Naive thymus-derived CD8-positive, alpha-beta T cell (primary cell): ENCODE data around the gene WDR47. TPM values are rescaled to one million over a fixed set of nuclear protein-coding genes. Genes with fewer than 3 reads are reported as not detected.
"Not testable (repeated sequence)": the region's sequence is repeated elsewhere in the genome, so short reads cannot be mapped to it uniquely, and the experiment has no call there.

Source experiments
- ATAC-seq, 2 donors: fragments of 150-1000 bp; cut with Tn5 transposase in 1 of 2; sonication (Bioruptor Pico), chemical (Tn5 transposase) in 1 of 2; 1 replicate in 1 of 2; 2 replicates in 1 of 2; pipeline ENCODE4 v1.10.0; 2021; ENCODE audit warnings: mild to moderate bottlenecking in 2 of 2, moderate library complexity in 2 of 2
- POLR2A ChIA-PET: fragments of 350-600 bp; sonication (Branson Sonifier 250); formaldehyde crosslinking; loops from one replicate; lab custom pipeline; 2021; ENCODE audit warnings: antibody characterized with exemption; lab: Charles Lee
- DNase-seq, 10 donors: peaks; one replicate each; pipeline versions ENCODE4 v3.0.0 to v3.0.0-alpha.2; 2020 to 2022
- H3K27ac Mint-ChIP-seq, 10 donors: one replicate each; pipeline ENCODE4 v1.8.0; 2020 to 2022; ENCODE audit warnings: mild to moderate bottlenecking in 10 of 10, mixed read lengths in 10 of 10, moderate library complexity in 4 of 10, inconsistent platforms in 1 of 10
- H3K27me3 Mint-ChIP-seq, 5 donors: one replicate each; pipeline ENCODE4 v1.8.0; 2021 to 2022; ENCODE audit warnings: mixed read lengths in 5 of 5
- H3K36me3 Mint-ChIP-seq, 3 donors: one replicate each; pipeline ENCODE4 v1.8.0; 2020 to 2022; ENCODE audit warnings: mixed read lengths in 3 of 3, mild to moderate bottlenecking in 2 of 3, inconsistent platforms in 1 of 3
- H3K4me1 Mint-ChIP-seq, 4 donors: one replicate each; pipeline ENCODE4 v1.8.0; 2021 to 2022; ENCODE audit warnings: mixed read lengths in 4 of 4
- H3K4me3 Mint-ChIP-seq, 10 donors: one replicate each; pipeline ENCODE4 v1.8.0; 2020 to 2022; ENCODE audit warnings: mild to moderate bottlenecking in 10 of 10, mixed read lengths in 10 of 10, moderate library complexity in 6 of 10, inconsistent platforms in 1 of 10
- H3K9me3 Mint-ChIP-seq, 9 donors: one replicate each; pipeline ENCODE4 v1.8.0; 2020 to 2022; ENCODE audit warnings: mixed read lengths in 9 of 9, mild to moderate bottlenecking in 3 of 9, inconsistent platforms in 1 of 9, moderate library complexity in 1 of 9
- polyA plus RNA-seq, 3 donors: library from polyadenylated mRNA; unstranded; fragments of 300-500 nt; fragmentation: Illumina TruSeq; gene quantifications; one replicate each; pipeline ENCODE4 v1.2.3, GENCODE V29; 2021
- total RNA-seq, 8 experiments: library from RNA in 2 of 8; stranded (reverse) in 2 of 8; gene quantifications; one replicate each; pipeline ENCODE4 v1.2.3 and lab custom pipeline; 2021 to 2026

The WDR47 gene
- total and polyA plus RNA-seq, 5 experiments from 2014 or later, result 3.0 to 16.6 (median 6.1) TPM

GRCh38 chr1:109047339-109047738, 5.4 kb upstream of the WDR47 start:
- POLR2A ChIA-PET, result no interaction called here
- Mint-ChIP-seq H3K27ac (no peak overlapping the region), H3K27me3 (peaks cover 0 to 16% (median 4%) of the 10 kb centered on the region in 5 donors), H3K9me3 (no peaks in the 10 kb centered on the region), H3K36me3 (no peaks in the 10 kb centered on the region), H3K4me3 (no peak overlapping the region), H3K4me1 (peaks cover 0 to 4% (median 2%) of the 10 kb centered on the region in 4 donors)
- no peak for DNase-seq
- no peak for ATAC-seq

- Mint-ChIP-seq H3K27ac (peak overlapping the region in 1 of 10 donors; percentile 21), H3K4me3 (no peak overlapping the region), H3K36me3 (no peaks in the 10 kb centered on the region), H3K27me3 (peaks cover 0 to 16% (median 4%) of the 10 kb centered on the region in 5 donors), H3K9me3 (no peaks in the 10 kb centered on the region), H3K4me1 (peaks cover 0 to 5% (median 2%) of the 10 kb centered on the region in 4 donors)
- DNase-seq, result no peak
- no peak for ATAC-seq
- POLR2A ChIA-PET, result no interaction called here
These were observed 4.8 kb upstream of the WDR47 start for GRCh38 chr1:109046671-109047070.

- ATAC-seq (no peak), DNase-seq (no peak)
- Mint-ChIP-seq H3K27me3 (peaks cover 0 to 14% (median 4%) of the 10 kb centered on the region in 5 donors), H3K4me3 (no peak overlapping the region), H3K27ac (no peak overlapping the region), H3K9me3 (no peaks in the 10 kb centered on the region), H3K36me3 (no peaks in the 10 kb centered on the region), H3K4me1 (peaks cover 2 to 9% (median 8%) of the 10 kb centered on the region in 4 donors)
- POLR2A ChIA-PET, result no interaction called here
These were observed 3.7 kb upstream of the WDR47 start for GRCh38 chr1:109045595-109045994.

GRCh38 chr1:109040989-109041620, 797 bp downstream of the WDR47 start:
- peaks cover 0 to 3% (median 0%) of the 10 kb centered on the region in 5 donors for H3K27me3 Mint-ChIP-seq
- H3K4me3 Mint-ChIP-seq, result peak overlapping the region; percentile 84 to 98 (median 94)
- peak overlapping the region; percentile 80 to 97 (median 90) for H3K27ac Mint-ChIP-seq
- no peaks in the 10 kb centered on the region for H3K36me3 Mint-ChIP-seq
- peaks cover 6 to 20% (median 14%) of the 10 kb centered on the region in 4 donors for H3K4me1 Mint-ChIP-seq
- peak in 4 of 10 donors; percentile 1 to 66 (median 33) for DNase-seq
- no peaks in the 10 kb centered on the region for H3K9me3 Mint-ChIP-seq
- peak; percentile 21 to 37 for ATAC-seq
- POLR2A ChIA-PET, result interaction anchor here (0.8 to 1.7 kb wide), 7 partner anchors 13 to 143 kb away, joined by 3 to 34 read pairs (median 5); partner anchors contain the start of genes CLCC1 and TAF13

GRCh38 chr1:109040627-109040988, 1.3 kb downstream of the WDR47 start:
- peaks cover 0 to 3% (median 0%) of the 10 kb centered on the region in 5 donors for H3K27me3 Mint-ChIP-seq
- no peaks in the 10 kb centered on the region for H3K36me3 Mint-ChIP-seq
- peak overlapping the region in 9 of 10 donors; percentile 55 to 97 (median 87) for H3K27ac Mint-ChIP-seq
- ATAC-seq (no peak), DNase-seq (no peak)
- POLR2A ChIA-PET, result interaction anchor here (0.8 to 1.2 kb wide), 3 partner anchors 13 to 59 kb away, joined by 3 to 5 read pairs (median 4); partner anchors contain the start of gene TAF13
- H3K9me3 Mint-ChIP-seq, result no peaks in the 10 kb centered on the region
- peak overlapping the region; percentile 84 to 98 (median 94) for H3K4me3 Mint-ChIP-seq
- H3K4me1 Mint-ChIP-seq, result peaks cover 6 to 20% (median 14%) of the 10 kb centered on the region in 4 donors

- POLR2A ChIA-PET, result no interaction called here
- Mint-ChIP-seq H3K4me3 (no peak overlapping the region), H3K27me3 (no peaks in the 10 kb centered on the region), H3K27ac (no peak overlapping the region), H3K9me3 (no peaks in the 10 kb centered on the region), H3K4me1 (peaks cover 0 to 5% (median 3%) of the 10 kb centered on the region in 4 donors), H3K36me3 (no peaks in the 10 kb centered on the region)
- ATAC-seq, result no peak
- DNase-seq, result no peak
These were observed 7.5 kb downstream of the WDR47 start for GRCh38 chr1:109034382-109034781.

- H3K4me1 Mint-ChIP-seq, H3K9me3 Mint-ChIP-seq, H3K27me3 Mint-ChIP-seq, H3K4me3 Mint-ChIP-seq, H3K36me3 Mint-ChIP-seq, DNase-seq, H3K27ac Mint-ChIP-seq, ATAC-seq: not testable (repeated sequence)
- POLR2A ChIA-PET, result interaction anchor here (0.7 kb wide), 1 partner anchor 120 kb away, joined by 3 read pairs; no protein-coding TSS in a partner anchor
These were observed 12.4 kb downstream of the WDR47 start for GRCh38 chr1:109029493-109029892.

- Mint-ChIP-seq H3K4me1 (peaks cover 0 to 3% (median 1%) of the 10 kb centered on the region in 4 donors), H3K36me3 (peaks cover 0 to 2% (median 2%) of the 10 kb centered on the region in 3 donors), H3K9me3 (no peaks in the 10 kb centered on the region), H3K4me3 (no peak overlapping the region), H3K27ac (no peak overlapping the region), H3K27me3 (no peaks in the 10 kb centered on the region)
- POLR2A ChIA-PET, result interaction anchor here (0.6 kb wide), 1 partner anchor 13 kb away, joined by 4 read pairs; no protein-coding TSS in a partner anchor
- peak in 3 of 10 donors; percentile 5 to 11 (median 10) for DNase-seq
- no peak for ATAC-seq
These were observed 14.1 kb downstream of the WDR47 start for GRCh38 chr1:109027841-109028240.

- POLR2A ChIA-PET, result interaction anchor here (0.7 kb wide), 1 partner anchor 934 kb away, joined by 3 read pairs; no protein-coding TSS in a partner anchor
- ATAC-seq, result no peak
- H3K4me1 Mint-ChIP-seq, result peaks cover 0 to 2% (median 1%) of the 10 kb centered on the region in 4 donors
- H3K4me3 Mint-ChIP-seq, result no peak overlapping the region
- peak overlapping the region in 1 of 10 donors; percentile 77 for H3K27ac Mint-ChIP-seq
- no peaks in the 10 kb centered on the region for H3K27me3 Mint-ChIP-seq
- H3K9me3 Mint-ChIP-seq, result no peaks in the 10 kb centered on the region
- no peak for DNase-seq
- peaks cover 0 to 19% (median 2%) of the 10 kb centered on the region in 3 donors for H3K36me3 Mint-ChIP-seq
These were observed 16.2 kb downstream of the WDR47 start for GRCh38 chr1:109025694-109026093.

- POLR2A ChIA-PET, result no interaction called here
- peaks cover 0 to 2% (median 1%) of the 10 kb centered on the region in 4 donors for H3K4me1 Mint-ChIP-seq
- no peak for DNase-seq
- H3K27me3 Mint-ChIP-seq, result no peaks in the 10 kb centered on the region
- H3K36me3 Mint-ChIP-seq, result peaks cover 0 to 23% (median 3%) of the 10 kb centered on the region in 3 donors
- ATAC-seq, result no peak
- no peak overlapping the region for H3K27ac Mint-ChIP-seq
- H3K4me3 Mint-ChIP-seq, result no peak overlapping the region
- no peaks in the 10 kb centered on the region for H3K9me3 Mint-ChIP-seq
These were observed 17.3 kb downstream of the WDR47 start for GRCh38 chr1:109024646-109025045.

GRCh38 chr1:109020693-109021257, 21.1 kb downstream of the WDR47 start:
- Mint-ChIP-seq H3K27ac (peak overlapping the region in 1 of 10 donors; percentile 4), H3K4me3 (no peak overlapping the region), H3K27me3 (no peaks in the 10 kb centered on the region), H3K36me3 (peaks cover 11 to 48% (median 24%) of the 10 kb centered on the region in 3 donors), H3K9me3 (peaks cover 0 to 12% (median 5%) of the 10 kb centered on the region in 9 donors), H3K4me1 (peaks cover 0 to 2% (median 0%) of the 10 kb centered on the region in 4 donors)
- ATAC-seq (no peak), DNase-seq (no peak)
- POLR2A ChIA-PET, result no interaction called here

- H3K4me3 Mint-ChIP-seq, ATAC-seq, H3K27me3 Mint-ChIP-seq, H3K27ac Mint-ChIP-seq, H3K4me1 Mint-ChIP-seq, DNase-seq: not testable (repeated sequence)
- POLR2A ChIA-PET, result interaction anchor here (0.6 kb wide), 1 partner anchor 40 kb away, joined by 3 read pairs; no protein-coding TSS in a partner anchor
- peaks cover 11 to 66% (median 32%) of the 10 kb centered on the region in 3 donors for H3K36me3 Mint-ChIP-seq
- peaks cover 0 to 12% (median 5%) of the 10 kb centered on the region in 9 donors for H3K9me3 Mint-ChIP-seq
These were observed 24.2 kb downstream of the WDR47 start for GRCh38 chr1:109017719-109018118.

- Mint-ChIP-seq H3K4me3 (no peak overlapping the region), H3K9me3 (peaks cover 0 to 12% (median 5%) of the 10 kb centered on the region in 9 donors), H3K27ac (no peak overlapping the region), H3K4me1 (no peaks in the 10 kb centered on the region), H3K36me3 (peaks cover 11 to 66% (median 32%) of the 10 kb centered on the region in 3 donors), H3K27me3 (no peaks in the 10 kb centered on the region)
- DNase-seq, result no peak
- ATAC-seq, result no peak
- POLR2A ChIA-PET, result no interaction called here
These were observed 24.8 kb downstream of the WDR47 start for GRCh38 chr1:109017134-109017533.
